IMR-90 (cell line): ENCODE data around the gene FOXI3. TPM values are rescaled to one million over a fixed set of nuclear protein-coding genes. Genes with fewer than 3 reads are reported as not detected.

Experiments used
- ATAC-seq: fragments of 200-7000 bp; cut with Tn5 transposase; 2 replicates; pipeline ENCODE4 v1.9.1; 2020; ENCODE audit warnings: low read depth, mild to moderate bottlenecking, moderate library complexity
- BruUV-seq: library from RNA; stranded (reverse); fragments of 400-500 nt; replicated peaks from 2 replicates; lab custom pipeline; 2021; lab: Mats Ljungman, UMichigan
- CTCF ChIA-PET: fragments of 300-600 bp; formaldehyde crosslinking; extraction: SDS; loops from one replicate; lab custom pipeline; 2021; ENCODE audit warnings: antibody characterized with exemption; lab: Yijun Ruan, JAX
- POLR2A ChIA-PET: fragments of 300-600 bp; sonication (Branson Sonifier 250); formaldehyde crosslinking; loops from one replicate; lab custom pipeline; 2022; ENCODE audit warnings: antibody characterized with exemption; ENCODE audit not compliant: unreplicated experiment; lab: Charles Lee
- DNase-seq: peaks from one replicate; pipeline ENCODE4 v3.0.0; 2013
- H2AFZ ChIP-seq: replicated peaks from 2 replicates; pipeline ENCODE3; 2013; ENCODE audit warnings: low read length, mild to moderate bottlenecking; ENCODE audit not compliant: poor library complexity
- H2AK5ac ChIP-seq: 2 replicates; pipeline ENCODE4 v1.6.1; 2013; ENCODE audit warnings: low read depth, low read length, inconsistent platforms
- H2AK9ac ChIP-seq: replicated peaks from 2 replicates; pipeline ENCODE3; 2013; ENCODE audit warnings: mild to moderate bottlenecking, low read depth, low read length, moderate library complexity; ENCODE audit not compliant: poor library complexity
- H2BK120ac ChIP-seq: 2 replicates; pipeline ENCODE4 v1.6.1; 2013; ENCODE audit warnings: low read depth, low read length, inconsistent platforms
- H2BK15ac ChIP-seq: 3 replicates; pipeline ENCODE4 v1.6.1; 2013; ENCODE audit warnings: low read depth, low read length, inconsistent platforms
- H2BK20ac ChIP-seq: 2 replicates; pipeline ENCODE4 v1.6.1; 2013; ENCODE audit warnings: low read depth, mild to moderate bottlenecking, inconsistent platforms, low read length, moderate library complexity
- H2BK5ac ChIP-seq: 2 replicates; pipeline ENCODE4 v1.6.1; 2013; ENCODE audit warnings: mild to moderate bottlenecking, low read depth, low read length, inconsistent platforms; ENCODE audit not compliant: poor library complexity, severe bottlenecking
- H3K14ac ChIP-seq: replicated peaks from 2 replicates; pipeline ENCODE4 v1.6.1; 2013; ENCODE audit warnings: low read depth, low read length, inconsistent platforms
- H3K18ac ChIP-seq: 2 replicates; pipeline ENCODE4 v1.6.1; 2013; ENCODE audit warnings: low read depth, low read length, control low read depth
- H3K23ac ChIP-seq: 2 replicates; pipeline ENCODE4 v1.6.1; 2013; ENCODE audit warnings: low read depth, low read length, inconsistent platforms
- H3K27ac ChIP-seq: 2 replicates; pipeline ENCODE4 v1.5.1; 2013; ENCODE audit warnings: mild to moderate bottlenecking, control low read depth, low read length; ENCODE audit not compliant: insufficient read depth
- H3K27me3 ChIP-seq: 2 replicates; pipeline ENCODE4 v1.6.1; 2013; ENCODE audit warnings: low read length; ENCODE audit not compliant: control insufficient read depth, insufficient read depth
- H3K36me3 ChIP-seq: 2 replicates; pipeline ENCODE4 v1.6.1; 2013; ENCODE audit warnings: low read length, mixed read lengths; ENCODE audit not compliant: control insufficient read depth, insufficient read depth
- H3K4ac ChIP-seq: 2 replicates; pipeline ENCODE4 v1.6.1; 2013; ENCODE audit warnings: low read depth, low read length, inconsistent platforms
- H3K4me1 ChIP-seq: 2 replicates; pipeline ENCODE4 v1.6.1; 2013; ENCODE audit warnings: low read length, mixed read lengths; ENCODE audit not compliant: control insufficient read depth, insufficient read depth
- H3K4me2 ChIP-seq: 2 replicates; pipeline ENCODE4 v1.6.1; 2013; ENCODE audit warnings: low read depth, mild to moderate bottlenecking, control low read depth, low read length, moderate library complexity
- H3K4me3 ChIP-seq: 2 replicates; pipeline ENCODE4 v1.5.1; 2013; ENCODE audit warnings: low read depth, mild to moderate bottlenecking, control low read depth, low read length, moderate library complexity; ENCODE audit not compliant: insufficient read depth
- H3K56ac ChIP-seq: 2 replicates; pipeline ENCODE4 v1.6.1; 2013; ENCODE audit warnings: low read length, inconsistent platforms; ENCODE audit not compliant: insufficient read depth; ENCODE audit errors: extremely low read depth
- H3K79me1 ChIP-seq, 2 experiments: 2 replicates each; pipeline ENCODE4 v1.6.1; 2013; ENCODE audit warnings: low read length in 2 of 2, inconsistent platforms in 1 of 2, low read depth in 1 of 2
- H3K9ac ChIP-seq: 2 replicates; pipeline ENCODE4 v1.6.1; 2013; ENCODE audit warnings: low read depth, low read length, control low read depth
- H3K9me1 ChIP-seq: 2 replicates; pipeline ENCODE4 v1.6.1; 2013; ENCODE audit warnings: low read length, inconsistent platforms; ENCODE audit not compliant: insufficient read depth
- H3K9me3 ChIP-seq: 2 replicates; pipeline ENCODE4 v1.6.1; 2013; ENCODE audit warnings: low read length; ENCODE audit not compliant: control insufficient read depth, insufficient read depth
- H4K20me1 ChIP-seq: 2 replicates; pipeline ENCODE4 v1.6.1; 2013; ENCODE audit warnings: low read length, inconsistent platforms; ENCODE audit not compliant: insufficient read depth
- H4K5ac ChIP-seq: 2 replicates; pipeline ENCODE4 v1.6.1; 2013; ENCODE audit warnings: mild to moderate bottlenecking, low read depth, low read length, control low read depth
- H4K8ac ChIP-seq, 2 experiments: 2 replicates each; pipeline ENCODE4 v1.6.1; 2013; ENCODE audit warnings: low read depth in 2 of 2, low read length in 2 of 2, control low read depth in 1 of 2, inconsistent platforms in 1 of 2
- H4K91ac ChIP-seq: 2 replicates; pipeline ENCODE4 v1.6.1; 2013; ENCODE audit warnings: low read depth, low read length, inconsistent platforms; ENCODE audit not compliant: insufficient read depth
- CHD1 ChIP-seq: IDR thresholded peaks from 2 replicates; pipeline ENCODE4 v1.6.1; 2012; ENCODE audit warnings: low read depth, low read length, improper control_type of control experiment
- FOS ChIP-seq: fragments of 150-350 bp; IDR thresholded peaks from 2 replicates; pipeline ENCODE4 v1.6.1; 2016; ENCODE audit warnings: low read depth, low read length
- MAFK ChIP-seq: IDR thresholded peaks from 2 replicates; pipeline ENCODE4 v1.6.1; 2012; ENCODE audit warnings: low read depth, low read length, improper control_type of control experiment
- MAZ ChIP-seq: IDR thresholded peaks from 2 replicates; pipeline ENCODE4 v1.6.1; 2012; ENCODE audit warnings: low read depth, mild to moderate bottlenecking, low read length, improper control_type of control experiment, moderate library complexity, borderline replicate concordance
- POLR2A ChIP-seq: IDR thresholded peaks from 2 replicates; pipeline ENCODE4 v1.6.1; 2012; ENCODE audit warnings: mild to moderate bottlenecking, low read depth, low read length
- RAD21 ChIP-seq: IDR thresholded peaks from 2 replicates; pipeline ENCODE4 v1.6.1; 2012; ENCODE audit warnings: low read length, improper control_type of control experiment
- RCOR1 ChIP-seq: IDR thresholded peaks from 2 replicates; pipeline ENCODE4 v1.6.1; 2012; ENCODE audit warnings: mild to moderate bottlenecking, low read length, improper control_type of control experiment; ENCODE audit not compliant: insufficient replicate concordance
- SMC3 ChIP-seq: fragments of 150-350 bp; IDR thresholded peaks from 2 replicates; pipeline ENCODE4 v1.6.1; 2016; ENCODE audit warnings: low read depth, mild to moderate bottlenecking, antibody characterized with exemption, low read length, moderate library complexity
- WGBS, 2 experiments: methylation state at CpG; one replicate each; pipeline versions ENCODE4 v1.1.5 to v1.1.7; 2013; ENCODE audit warnings: missing lambda C conversion rate in 2 of 2; ENCODE audit not compliant: insufficient read length in 1 of 2; ENCODE audit errors: extremely low coverage in 2 of 2; 5-methylcytosine and 5-hydroxymethylcytosine counted together
- dilution Hi-C: fragments of 300-500 bp; cut with HindIII; formaldehyde crosslinking; loops from one replicate; pipeline ENCODE4 v1.14.3; 2018; ENCODE audit warnings: low sequenced_read_pairs; ENCODE audit not compliant: unreplicated experiment
- in situ Hi-C: fragments of 300-500 bp; cut with MboI; formaldehyde crosslinking; loops from 3 replicates; pipeline ENCODE4 v1.14.3; 2019; ENCODE audit warnings: low sequenced_read_pairs, inconsistent platforms, mixed read lengths
- intact Hi-C: fragments of 100-400 bp; cut with micrococcal nuclease; formaldehyde crosslinking; loops from 2 replicates; pipeline ENCODE4 v1.10.0; 2022
- polyA plus RNA-seq, 3 experiments: library from polyadenylated mRNA; depleted of rRNA; stranded (reverse); fragments of >200 nt; gene quantifications; 2 replicates each; pipeline ENCODE4 v1.2.3, GENCODE V29; 2012; ENCODE audit warnings: low replicate concordance in 1 of 3
- total RNA-seq: library from RNA; depleted of rRNA; stranded (reverse); fragments of >200 nt; gene quantifications from 2 replicates; pipeline ENCODE4 v1.2.3, GENCODE V29; 2012
- TF ChIP-seq, protein P1 (sequence below): fragments of 150-350 bp; IDR thresholded peaks from 2 replicates; pipeline ENCODE4 v1.6.1; 2017; ENCODE audit warnings: mild to moderate bottlenecking, antibody characterized with exemption, low read length, low read depth

Gene FOXI3
- total and polyA plus RNA-seq, 2 of the 4 experiments (the other 2 are of a cell fraction) = not detected

DNA sequence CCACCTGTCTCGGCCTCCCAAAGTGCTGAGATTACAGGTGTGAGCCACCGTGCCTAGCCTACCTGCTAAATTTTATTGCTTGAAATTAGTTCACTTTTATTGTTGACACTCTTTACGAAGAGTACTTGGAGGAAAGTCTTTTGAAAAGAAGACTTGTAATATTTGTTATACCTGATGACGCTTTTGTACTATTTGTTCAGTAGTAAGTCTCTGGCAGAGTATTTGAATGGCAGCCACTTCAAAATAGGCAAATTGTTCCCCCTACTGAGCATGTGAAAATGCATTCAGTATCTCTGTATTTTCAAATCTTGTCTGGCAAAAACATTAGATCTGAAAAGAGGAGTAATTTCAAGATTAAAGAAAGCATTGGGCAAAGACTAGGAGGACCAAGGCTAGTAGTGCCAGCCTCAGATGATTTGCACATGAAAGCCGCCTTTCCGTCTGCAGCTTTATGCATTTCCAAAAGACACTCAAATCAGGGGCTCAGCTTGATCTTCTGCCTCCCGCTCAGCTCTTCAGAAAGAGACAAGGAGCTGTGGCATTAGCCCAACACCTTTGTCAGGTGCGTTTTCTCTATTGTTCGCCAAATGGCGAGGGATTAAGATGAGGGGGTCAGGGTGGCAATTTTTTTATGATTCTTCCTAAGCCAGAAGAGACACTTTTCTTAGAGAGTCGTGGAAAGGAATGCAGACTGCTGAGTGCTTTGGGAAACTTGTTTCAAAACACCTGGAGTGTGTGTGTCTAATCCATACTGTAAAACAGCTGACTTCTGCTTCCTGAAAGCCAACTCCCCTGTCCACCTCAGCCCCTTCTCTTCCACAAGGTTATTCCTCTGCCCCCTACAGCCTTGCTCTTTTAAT lies 18.8 kb upstream of the FOXI3 start:
- ATAC-seq (no peak), DNase-seq (no peak)
- dilution Hi-C loops = no loop called here
- H3K4ac ChIP-seq = no peak overlapping the region
- H3K9ac ChIP-seq = no peak overlapping the region
- 33% methylated on average over 1 of the region's 11 CpGs; no CpG with 5 or more reads in 1 of the 2 experiments for WGBS, 2 experiments
- H3K27ac ChIP-seq = no peak overlapping the region
- H3K36me3 ChIP-seq = no peaks in the 10 kb centered on the region
- H2BK15ac ChIP-seq = no peak overlapping the region
- H3K14ac ChIP-seq = no peak overlapping the region
- H3K27me3 ChIP-seq = no peaks in the 10 kb centered on the region
- H2AFZ ChIP-seq = no peak overlapping the region
- no peaks in the 10 kb centered on the region for H4K20me1 ChIP-seq
- no peak overlapping the region for H2BK20ac ChIP-seq
- no peak for TF ChIP-seq FOS
- no peak for TF ChIP-seq MAZ
- TF ChIP-seq MAFK = no peak
- no peak for TF ChIP-seq RAD21
- TF ChIP-seq RCOR1 = no peak
- no peak for TF ChIP-seq SMC3
- no peak for TF ChIP-seq CHD1
- TF ChIP-seq, protein P1, sequence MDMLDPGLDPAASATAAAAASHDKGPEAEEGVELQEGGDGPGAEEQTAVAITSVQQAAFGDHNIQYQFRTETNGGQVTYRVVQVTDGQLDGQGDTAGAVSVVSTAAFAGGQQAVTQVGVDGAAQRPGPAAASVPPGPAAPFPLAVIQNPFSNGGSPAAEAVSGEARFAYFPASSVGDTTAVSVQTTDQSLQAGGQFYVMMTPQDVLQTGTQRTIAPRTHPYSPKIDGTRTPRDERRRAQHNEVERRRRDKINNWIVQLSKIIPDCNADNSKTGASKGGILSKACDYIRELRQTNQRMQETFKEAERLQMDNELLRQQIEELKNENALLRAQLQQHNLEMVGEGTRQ = no peak
- no peak for TF ChIP-seq POLR2A
- H2AK5ac ChIP-seq = no peak overlapping the region
- in situ Hi-C loops = no loop called here
- H3K4me3 ChIP-seq = no peak overlapping the region
- no peak overlapping the region for H3K56ac ChIP-seq
- H4K91ac ChIP-seq = no peak overlapping the region
- H3K4me2 ChIP-seq = no peak overlapping the region
- no peak overlapping the region for H2BK120ac ChIP-seq
- H3K79me1 ChIP-seq = no peaks in the 10 kb centered on the region
- no peak overlapping the region for H2BK5ac ChIP-seq
- H4K8ac ChIP-seq = no peak overlapping the region
- intact Hi-C loops = no loop called here
- H3K9me1 ChIP-seq = no peaks in the 10 kb centered on the region
- no peak overlapping the region for H3K23ac ChIP-seq
- H3K4me1 ChIP-seq = no peaks in the 10 kb centered on the region
- CTCF ChIA-PET = interaction anchor here (0.6 kb wide), 1 partner anchor 134 kb away, joined by 4 read pairs; no protein-coding TSS in a partner anchor
- no peak overlapping the region for H4K5ac ChIP-seq
- no TSS peak for BruUV-seq
- no peak overlapping the region for H2AK9ac ChIP-seq
- H3K9me3 ChIP-seq = no peaks in the 10 kb centered on the region
- POLR2A ChIA-PET = no interaction called here
- H3K18ac ChIP-seq = no peak overlapping the region
